Fibroblast of the aortic adventitia (primary cell): ENCODE results near the gene SFXN5. TPM values are rescaled to one million over a fixed set of nuclear protein-coding genes. Genes with fewer than 3 reads are reported as not detected.

Source experiments
- DNase-seq: peaks from one replicate; pipeline ENCODE4 v3.0.0-alpha.2; 2010; ENCODE audit warnings: low read depth
- H3K4me3 ChIP-seq: 2 replicates; pipeline ENCODE4 v1.5.1; 2011; ENCODE audit warnings: low read depth, mild to moderate bottlenecking, control low read depth, low read length, moderate library complexity
- total RNA-seq: library from RNA; depleted of rRNA; stranded (reverse); fragments of >200 nt; gene quantifications from 2 replicates; pipeline ENCODE4 v1.2.3, GENCODE V29; 2012; ENCODE audit warnings: low replicate concordance
- TF ChIP-seq, protein P1 (sequence below): IDR thresholded peaks from 2 replicates; pipeline ENCODE4 v1.5.1; 2011; ENCODE audit warnings: mild to moderate bottlenecking, low read length, control low read depth, inconsistent platforms; ENCODE audit not compliant: insufficient read depth

The SFXN5 gene
- total RNA-seq, 1 donor, result 19.0 TPM

DNA sequence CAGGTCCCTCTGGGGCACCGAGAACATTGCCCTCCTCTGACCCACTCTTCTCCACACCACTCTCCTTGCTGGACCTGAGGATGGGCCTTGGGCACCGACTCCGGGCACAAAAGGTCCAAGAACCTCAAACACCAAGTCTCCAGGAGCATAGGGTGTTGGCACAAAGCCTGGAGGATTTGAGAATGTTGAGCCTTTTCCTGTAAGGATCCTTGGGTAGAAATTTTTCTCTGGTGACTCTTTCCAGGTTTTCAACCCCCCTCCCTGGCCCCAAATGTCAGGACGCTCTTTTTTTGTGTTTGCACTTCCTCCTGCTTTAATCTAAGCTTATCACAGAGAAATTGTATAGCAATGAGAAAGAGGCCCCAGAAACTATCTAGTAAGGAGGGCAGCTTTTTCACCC, 175.1 kb downstream of the SFXN5 start:
- TF ChIP-seq, protein P1, sequence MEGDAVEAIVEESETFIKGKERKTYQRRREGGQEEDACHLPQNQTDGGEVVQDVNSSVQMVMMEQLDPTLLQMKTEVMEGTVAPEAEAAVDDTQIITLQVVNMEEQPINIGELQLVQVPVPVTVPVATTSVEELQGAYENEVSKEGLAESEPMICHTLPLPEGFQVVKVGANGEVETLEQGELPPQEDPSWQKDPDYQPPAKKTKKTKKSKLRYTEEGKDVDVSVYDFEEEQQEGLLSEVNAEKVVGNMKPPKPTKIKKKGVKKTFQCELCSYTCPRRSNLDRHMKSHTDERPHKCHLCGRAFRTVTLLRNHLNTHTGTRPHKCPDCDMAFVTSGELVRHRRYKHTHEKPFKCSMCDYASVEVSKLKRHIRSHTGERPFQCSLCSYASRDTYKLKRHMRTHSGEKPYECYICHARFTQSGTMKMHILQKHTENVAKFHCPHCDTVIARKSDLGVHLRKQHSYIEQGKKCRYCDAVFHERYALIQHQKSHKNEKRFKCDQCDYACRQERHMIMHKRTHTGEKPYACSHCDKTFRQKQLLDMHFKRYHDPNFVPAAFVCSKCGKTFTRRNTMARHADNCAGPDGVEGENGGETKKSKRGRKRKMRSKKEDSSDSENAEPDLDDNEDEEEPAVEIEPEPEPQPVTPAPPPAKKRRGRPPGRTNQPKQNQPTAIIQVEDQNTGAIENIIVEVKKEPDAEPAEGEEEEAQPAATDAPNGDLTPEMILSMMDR, result no peak
- no peak overlapping the region for H3K4me3 ChIP-seq
- peak; percentile 46 for DNase-seq

DNA sequence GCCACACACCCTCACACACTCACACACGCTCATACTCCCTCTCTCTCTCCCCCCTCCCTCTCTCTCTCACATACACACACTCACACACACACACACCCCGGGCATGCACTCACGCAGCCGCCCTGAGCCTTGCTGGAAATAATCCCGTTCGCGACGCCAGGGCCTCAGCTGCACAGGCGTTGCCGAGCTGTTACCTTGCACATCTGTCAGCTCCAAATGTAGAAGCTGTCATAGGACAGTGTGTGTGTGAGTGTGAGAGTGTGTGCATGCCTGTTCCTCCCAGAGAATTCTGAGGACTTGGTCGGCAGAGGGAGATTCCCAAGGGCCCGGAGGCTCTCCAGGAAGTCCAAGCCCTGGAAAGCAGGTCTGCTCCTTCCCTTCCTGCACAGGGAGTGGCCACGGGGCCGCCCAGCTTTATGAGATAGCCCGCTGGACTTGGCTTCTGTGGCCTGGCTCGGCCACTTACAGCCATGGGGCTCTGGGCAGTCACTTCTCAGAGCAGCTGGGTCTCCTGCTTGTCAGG, 175.7 kb downstream of the SFXN5 start:
- TF ChIP-seq, protein P1, result no peak
- DNase-seq, result peak; percentile 78
- peak overlapping the region; percentile 13 for H3K4me3 ChIP-seq

DNA sequence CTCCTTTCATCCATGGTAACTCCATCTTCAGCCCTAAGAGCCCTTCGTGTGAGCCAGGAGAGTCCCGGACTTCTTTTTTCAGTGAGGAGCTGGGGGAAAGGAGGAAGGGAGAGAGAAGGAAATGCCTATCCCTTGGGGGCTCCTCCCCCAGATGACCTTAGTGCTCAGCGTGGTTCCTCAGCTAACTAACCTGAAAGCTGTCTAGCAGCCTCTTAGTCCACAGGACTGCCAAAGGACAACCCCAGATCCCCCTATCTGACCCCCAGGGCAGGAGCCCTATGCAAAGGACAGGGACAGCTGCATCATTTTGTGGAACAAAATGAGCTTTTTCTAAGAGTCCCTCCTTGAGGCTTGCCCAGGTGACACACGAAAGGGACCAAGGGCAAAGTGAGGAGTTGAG, 176.4 kb downstream of the SFXN5 start:
- DNase-seq, result no peak
- H3K4me3 ChIP-seq, result no peak overlapping the region
- TF ChIP-seq, protein P1, result no peak

DNA sequence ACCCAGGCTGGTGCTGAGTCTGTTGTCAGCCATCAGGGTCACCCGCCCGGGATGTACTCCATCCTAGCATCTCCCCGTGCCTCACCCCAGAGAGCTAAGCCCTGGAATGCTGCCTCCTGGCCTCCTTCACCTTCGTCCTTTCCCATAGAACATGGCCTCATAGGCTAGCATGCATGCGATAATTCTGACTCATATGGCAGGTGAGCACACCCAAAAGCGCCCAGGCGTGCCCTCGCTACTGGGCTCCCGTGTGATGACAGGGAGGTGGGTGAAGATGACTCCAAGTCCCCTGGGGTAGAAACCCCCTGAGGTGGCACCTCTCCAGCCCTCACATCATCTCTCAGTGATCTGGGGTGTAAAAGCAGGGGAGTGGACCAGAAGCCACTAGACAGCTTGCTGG, 177.0 kb downstream of the SFXN5 start:
- no peak overlapping the region for H3K4me3 ChIP-seq
- no peak for DNase-seq
- TF ChIP-seq, protein P1, result no peak

DNA sequence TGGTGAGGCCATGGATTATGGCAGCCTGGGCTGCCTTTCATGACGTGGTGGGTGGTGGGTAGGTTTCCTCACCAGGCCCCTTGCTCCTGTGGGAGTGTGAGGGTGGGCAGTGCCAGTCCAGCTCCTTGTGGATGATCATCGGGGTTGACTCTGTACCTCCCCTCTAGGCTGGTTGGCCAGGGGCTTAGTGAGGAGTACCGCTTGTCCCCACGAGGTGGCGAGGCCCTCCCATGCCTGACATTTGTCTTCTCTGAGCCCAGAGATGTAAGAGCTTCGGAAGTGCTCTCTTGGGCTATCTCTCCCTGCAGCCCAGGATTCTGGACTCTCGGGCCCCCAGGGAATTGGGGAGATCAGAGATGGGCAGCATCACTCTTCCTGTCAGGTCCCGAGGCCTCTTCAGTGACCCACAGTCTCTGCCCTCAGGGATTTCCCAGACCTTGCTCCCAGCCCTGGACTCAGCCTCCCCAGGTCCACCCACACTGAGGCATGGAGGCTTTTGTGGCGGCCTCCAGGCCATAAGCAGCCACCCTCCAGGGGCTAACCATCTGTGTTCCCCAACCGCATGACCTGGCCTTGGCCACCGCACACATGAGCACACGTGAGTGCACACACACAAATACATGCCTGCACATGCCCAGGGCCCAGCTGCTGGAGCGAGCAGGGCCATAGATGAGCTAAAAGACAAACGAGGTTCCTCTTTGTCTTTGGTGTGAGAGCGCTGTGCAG, 177.8 kb downstream of the SFXN5 start:
- DNase-seq, result peak; percentile 65
- TF ChIP-seq, protein P1, result peak; percentile 80
- H3K4me3 ChIP-seq, result no peak overlapping the region

DNA sequence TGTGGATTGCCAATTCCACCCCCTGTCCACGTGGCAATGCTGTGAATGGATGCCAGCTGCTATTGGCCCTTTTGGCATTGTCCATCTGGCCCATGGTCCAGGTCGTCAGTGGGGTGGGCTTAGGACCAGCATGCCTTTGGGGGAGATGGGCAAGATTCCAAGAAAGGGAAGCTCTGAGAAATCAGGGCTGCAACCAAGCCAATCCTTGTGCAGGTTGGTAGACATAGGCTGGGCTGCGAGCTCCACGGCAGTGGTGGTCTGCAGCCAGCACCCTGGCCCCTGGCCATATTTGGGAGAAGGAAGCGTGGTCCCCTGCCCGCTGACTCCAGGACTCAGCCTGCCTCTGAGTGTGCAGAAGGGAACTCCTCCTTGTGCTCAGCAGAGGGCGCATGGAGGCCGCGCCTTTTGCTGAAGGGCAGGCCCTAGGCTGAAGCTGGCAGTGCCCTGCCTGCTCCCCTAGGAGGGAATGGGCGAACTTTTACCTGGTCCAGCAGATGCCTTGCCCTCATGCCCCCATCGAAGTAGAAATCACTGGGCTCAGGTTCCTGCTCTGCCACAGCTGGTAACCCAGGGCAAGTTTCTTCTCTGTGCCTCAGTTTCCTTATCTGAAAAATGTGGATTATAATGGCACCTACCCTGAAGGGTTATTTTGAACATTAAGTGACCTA, 178.9 kb downstream of the SFXN5 start:
- peak; percentile 77 for DNase-seq
- no peak overlapping the region for H3K4me3 ChIP-seq
- TF ChIP-seq, protein P1, result peak; percentile 90

Other genes starting within 250 kb of the SFXN5 start
- gene EXOC6B, start 245.7 kb downstream of the SFXN5 start, total RNA-seq, result 28.4 and 30.2 TPM in 2 replicates
- gene SPR, start 184.3 kb downstream of the SFXN5 start, total RNA-seq, result 14.3 and 58.3 TPM in 2 replicates
- not detected in 2 replicates for gene EMX1, start 154.2 kb downstream of the SFXN5 start, total RNA-seq
- 16.4 and 48.5 TPM in 2 replicates for gene RAB11FIP5, start 41.2 kb upstream of the SFXN5 start, total RNA-seq
- gene NOTO, start 130.9 kb upstream of the SFXN5 start, total RNA-seq, result not detected in 2 replicates
- gene SMYD5, start 142.5 kb upstream of the SFXN5 start, total RNA-seq, result 15.0 and 21.1 TPM in 2 replicates
- 8.6 and 15.0 TPM in 2 replicates for gene PRADC1, start 161.5 kb upstream of the SFXN5 start, total RNA-seq
- 195 and 196 TPM in 2 replicates for gene CCT7, start 162.6 kb upstream of the SFXN5 start, total RNA-seq
- gene FBXO41, start 212.8 kb upstream of the SFXN5 start, total RNA-seq, result 0.18 and 1.6 TPM in 2 replicates
- not detected in 2 replicates for gene EGR4, start 221.8 kb upstream of the SFXN5 start, total RNA-seq